ENCODE results near the gene PIK3CB.
"Not testable (repeated sequence)": the region's sequence is repeated elsewhere in the genome, so short reads cannot be mapped to it uniquely, and the experiment has no call there.

PIK3CB gene

DNA sequence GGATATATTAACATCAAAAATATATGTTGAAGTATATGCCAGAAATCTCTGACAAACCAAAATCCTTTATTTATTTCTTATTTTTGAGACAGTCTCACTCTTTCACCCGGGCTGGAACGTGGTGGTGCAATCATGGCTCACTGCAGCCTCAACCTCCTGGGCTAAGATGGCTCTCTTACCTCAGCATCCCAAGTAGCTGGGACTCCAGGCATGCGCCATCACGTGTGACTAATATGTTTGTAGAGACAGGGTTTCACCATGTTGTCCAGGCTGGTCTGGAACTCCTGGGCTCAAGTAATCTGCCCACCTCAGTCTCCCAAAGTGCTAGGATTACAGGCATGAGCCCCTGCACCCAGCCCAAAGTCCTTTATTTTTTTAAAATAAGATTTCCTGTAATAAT, 214.3 kb downstream of the PIK3CB start:
- TF ChIP-seq, protein P1, sequence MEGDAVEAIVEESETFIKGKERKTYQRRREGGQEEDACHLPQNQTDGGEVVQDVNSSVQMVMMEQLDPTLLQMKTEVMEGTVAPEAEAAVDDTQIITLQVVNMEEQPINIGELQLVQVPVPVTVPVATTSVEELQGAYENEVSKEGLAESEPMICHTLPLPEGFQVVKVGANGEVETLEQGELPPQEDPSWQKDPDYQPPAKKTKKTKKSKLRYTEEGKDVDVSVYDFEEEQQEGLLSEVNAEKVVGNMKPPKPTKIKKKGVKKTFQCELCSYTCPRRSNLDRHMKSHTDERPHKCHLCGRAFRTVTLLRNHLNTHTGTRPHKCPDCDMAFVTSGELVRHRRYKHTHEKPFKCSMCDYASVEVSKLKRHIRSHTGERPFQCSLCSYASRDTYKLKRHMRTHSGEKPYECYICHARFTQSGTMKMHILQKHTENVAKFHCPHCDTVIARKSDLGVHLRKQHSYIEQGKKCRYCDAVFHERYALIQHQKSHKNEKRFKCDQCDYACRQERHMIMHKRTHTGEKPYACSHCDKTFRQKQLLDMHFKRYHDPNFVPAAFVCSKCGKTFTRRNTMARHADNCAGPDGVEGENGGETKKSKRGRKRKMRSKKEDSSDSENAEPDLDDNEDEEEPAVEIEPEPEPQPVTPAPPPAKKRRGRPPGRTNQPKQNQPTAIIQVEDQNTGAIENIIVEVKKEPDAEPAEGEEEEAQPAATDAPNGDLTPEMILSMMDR (IDR thresholded peaks at IDR 0.05; ENCODE audit: low read depth, low read length, missing control alignments), result no peak
- DNase-seq (ENCODE audit: extremely low read depth, low read depth), result no peak
- H3K4me3 ChIP-seq (replicated peaks; ENCODE audit: low read depth, low read length), result no peak overlapping the region

DNA sequence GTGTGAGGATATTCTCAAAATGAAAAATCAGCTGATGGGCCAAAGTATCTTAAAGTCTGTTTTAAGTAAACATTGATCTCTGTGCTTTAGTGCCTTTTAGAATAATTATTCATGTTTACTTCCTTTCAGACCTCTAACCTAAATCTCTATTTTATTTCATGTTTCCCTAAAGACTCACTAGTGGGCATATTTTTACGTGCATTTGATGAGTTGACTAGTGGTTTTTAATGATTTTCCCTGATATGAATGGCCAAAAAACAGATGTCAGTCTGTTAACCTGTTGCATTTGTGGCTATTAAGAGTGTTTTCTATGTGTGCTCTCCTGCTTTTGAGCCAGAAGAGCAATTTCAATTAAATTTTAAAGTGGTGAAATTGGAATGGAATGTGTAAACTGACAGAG, 219.3 kb downstream of the PIK3CB start:
- TF ChIP-seq, protein P1 (IDR thresholded peaks at IDR 0.05; ENCODE audit: low read depth, low read length, missing control alignments), result no peak
- no peak for DNase-seq (ENCODE audit: extremely low read depth, low read depth)
- no peak overlapping the region for H3K4me3 ChIP-seq (replicated peaks; ENCODE audit: low read depth, low read length)

DNA sequence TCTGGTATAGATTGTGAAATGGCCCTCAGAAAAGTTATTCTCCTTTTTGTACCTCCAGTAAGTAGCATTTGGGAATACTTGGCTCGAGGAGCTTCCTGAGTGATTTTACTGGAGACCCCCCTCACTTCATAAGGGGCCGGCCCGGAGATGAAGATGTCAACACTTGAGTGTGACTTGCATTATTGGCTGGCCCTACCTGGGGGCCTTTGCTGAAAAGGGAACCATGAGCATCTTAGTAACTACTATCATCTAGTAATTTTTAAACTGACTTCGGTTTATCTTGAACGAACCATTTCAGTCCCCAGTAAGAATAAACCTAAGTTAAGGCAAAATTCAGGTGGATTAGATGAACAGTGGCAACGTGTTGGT, 224.8 kb downstream of the PIK3CB start:
- DNase-seq (ENCODE audit: extremely low read depth, low read depth), result no peak
- H3K4me3 ChIP-seq (replicated peaks; ENCODE audit: low read depth, low read length), result peak overlapping the region; percentile 54
- TF ChIP-seq, protein P1 (IDR thresholded peaks at IDR 0.05; ENCODE audit: low read depth, low read length, missing control alignments), result no peak

DNA sequence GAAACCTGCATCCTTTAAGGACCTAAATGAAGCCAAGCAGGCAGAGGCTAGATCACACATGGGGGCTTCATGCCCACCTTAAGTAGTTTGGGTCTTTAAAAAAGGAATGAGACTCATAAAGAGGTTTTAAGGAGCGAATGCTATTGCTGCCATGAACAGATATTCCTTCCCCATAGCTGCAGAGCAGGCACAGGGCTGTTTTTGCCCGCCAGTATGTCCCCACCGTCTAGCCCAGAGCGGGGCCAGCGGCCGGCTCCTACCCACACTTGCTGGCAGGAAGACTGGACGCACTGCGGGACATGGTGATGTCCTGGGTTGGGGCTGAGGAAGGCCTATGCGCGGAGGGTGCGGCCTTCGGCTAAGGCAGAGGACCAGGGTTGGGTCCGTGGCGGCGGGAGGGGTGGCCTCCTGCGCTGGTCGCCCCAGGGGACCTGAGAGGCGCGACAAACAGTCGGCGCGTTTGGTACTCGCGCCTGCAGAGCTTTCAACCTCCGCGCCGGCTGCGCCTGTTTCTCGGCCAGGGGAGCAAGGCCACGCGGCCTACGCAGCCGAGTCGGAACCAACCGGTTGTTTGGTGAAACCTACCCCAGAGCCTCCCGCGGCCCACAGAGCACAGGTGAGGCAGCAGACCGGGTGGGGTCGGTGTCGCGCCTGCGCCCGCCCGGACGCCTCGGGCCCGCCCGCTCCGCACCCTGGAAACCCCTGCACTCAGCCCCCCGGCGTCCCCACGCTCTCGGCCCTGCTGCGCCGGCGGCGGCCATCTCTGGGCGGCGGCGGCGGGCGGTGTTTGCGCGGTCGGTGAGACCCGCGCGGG, 226.2 kb downstream of the PIK3CB start, which contains the start of gene FAIM:
Gene FAIM (plus strand): TSS at position 450 of the 814 bp plus-strand sequence. CDS start 10,956 bp downstream, outside the sequence.
- TF ChIP-seq, protein P1 (IDR thresholded peaks at IDR 0.05; ENCODE audit: low read depth, low read length, missing control alignments), result no peak
- peak within 1 kb of the TSS; percentile 54 for H3K4me3 ChIP-seq (replicated peaks; ENCODE audit: low read depth, low read length)
- DNase-seq (ENCODE audit: extremely low read depth, low read depth), result no peak

DNA sequence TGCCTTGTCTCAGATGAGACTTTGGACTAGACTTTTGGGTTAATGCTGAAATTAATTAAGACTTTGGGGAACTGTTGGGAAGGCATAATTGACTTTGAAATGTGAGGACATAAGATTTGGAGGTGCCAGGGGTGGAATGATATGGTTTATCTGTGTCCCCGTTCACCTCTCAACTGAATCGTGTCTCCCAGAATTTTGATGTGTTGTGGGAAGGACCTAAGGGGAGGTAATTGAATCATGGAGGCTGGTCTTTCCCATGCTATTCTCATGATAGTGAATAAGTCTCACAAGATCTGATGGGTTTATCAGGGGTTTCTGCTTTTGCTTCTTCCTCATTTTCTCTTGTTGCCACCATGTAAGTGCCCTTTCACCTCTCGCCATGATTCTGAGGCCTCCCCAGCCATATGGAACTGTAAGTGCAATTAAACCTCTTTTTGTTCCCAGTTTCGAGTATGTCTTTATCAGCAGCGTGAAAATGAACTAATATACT, 230.6 kb downstream of the PIK3CB start:
- not testable (repeated sequence) for DNase-seq (ENCODE audit: extremely low read depth, low read depth)

More for the DNA sequence above, 230.6 kb downstream of the PIK3CB start:
- not testable (repeated sequence) for H3K4me3 ChIP-seq (replicated peaks; ENCODE audit: low read depth, low read length)

Data from HFF-Myc (cell line).